C1 segment of cervical spinal cord (tissue), 14 donors: ENCODE measurements around the gene FGF6.
"Not testable (repeated sequence)": the region's sequence is repeated elsewhere in the genome, so short reads cannot be mapped to it uniquely, and the experiment has no call there.

Experiments used
- DNase-seq, 14 donors: peaks; one replicate each; lab custom pipeline; 2025; lab: John Stamatoyannopoulos, UW

The FGF6 gene

GRCh38 chr12:4418913-4419312 is 26.7 kb downstream of the FGF6 start:
- no peak for DNase-seq

GRCh38 chr12:4417936-4418335 is 27.7 kb downstream of the FGF6 start:
- DNase-seq: no peak

- DNase-seq: no peak
Measured at GRCh38 chr12:4417455-4417854, 28.2 kb downstream of the FGF6 start.

GRCh38 chr12:4416276-4416675 is 29.3 kb downstream of the FGF6 start:
- no peak for DNase-seq

- no peak for DNase-seq
Measured at GRCh38 chr12:4412465-4412864, 33.1 kb downstream of the FGF6 start.

GRCh38 chr12:4412056-4412455 is 33.6 kb downstream of the FGF6 start:
- no peak for DNase-seq

GRCh38 chr12:4407136-4407535 is 38.5 kb downstream of the FGF6 start:
- DNase-seq: no peak

GRCh38 chr12:4404877-4405637 is 40.6 kb downstream of the FGF6 start:
- DNase-seq: not testable (repeated sequence)

- no peak for DNase-seq
Measured at GRCh38 chr12:4402996-4403395, 42.6 kb downstream of the FGF6 start.

- no peak for DNase-seq
Measured at GRCh38 chr12:4401117-4401516, 44.5 kb downstream of the FGF6 start.

GRCh38 chr12:4395818-4396217 is 49.8 kb downstream of the FGF6 start:
- no peak for DNase-seq

GRCh38 chr12:4393211-4393610 is 52.4 kb downstream of the FGF6 start:
- no peak for DNase-seq

GRCh38 chr12:4392223-4392742 is 53.3 kb downstream of the FGF6 start:
- DNase-seq: no peak

- no peak for DNase-seq
Measured at GRCh38 chr12:4388662-4389061, 57.0 kb downstream of the FGF6 start.

- DNase-seq: no peak
Measured at GRCh38 chr12:4388032-4388431, 57.6 kb downstream of the FGF6 start.

GRCh38 chr12:4387607-4388006 is 58.0 kb downstream of the FGF6 start:
- DNase-seq: no peak

GRCh38 chr12:4386801-4387200 is 58.8 kb downstream of the FGF6 start:
- no peak for DNase-seq
